Left colon (tissue), 2 donors: Measurements from ENCODE around the gene RPTOR. TPM values are rescaled to one million over a fixed set of nuclear protein-coding genes. Genes with fewer than 3 reads are reported as not detected.
"Not testable (repeated sequence)": the region's sequence is repeated elsewhere in the genome, so short reads cannot be mapped to it uniquely, and the experiment has no call there.

ENCODE experiments used
- ATAC-seq: fragments of 200-7000 bp; cut with Tn5 transposase; one replicate; pipeline ENCODE4 v1.9.1; 2020; ENCODE audit warnings: mild to moderate bottlenecking, moderate library complexity
- DNase-seq, 2 donors: peaks; one replicate each; pipeline ENCODE4 v3.0.0-alpha.2; 2020
- intact Hi-C, 2 donors: fragments of 100-400 bp; cut with DNase I in 1 of 2; cut with micrococcal nuclease in 1 of 2; formaldehyde crosslinking; loops; one replicate each; pipeline versions ENCODE4 v1.11.2 to v1.14.0; 2022; cut with DNase I, micrococcal nuclease
- total RNA-seq, 2 donors: library from RNA; stranded (reverse); fragmentation: NEBNext Ultra II Directional; extraction: Animal tissue kit (Norgen Biotek cat#: 25700); gene quantifications; one replicate each; pipeline ENCODE4 v1.2.1, GENCODE V29; 2021
- donor health status: DM: no; HTN: no; CAD: no.
- donor health status: DM: yes; HTN: yes; CAD: no.

The RPTOR gene
- total RNA-seq, 2 donors from 2014 or later, result 33.4 to 35.7 TPM

GRCh38 chr17:80531400-80531799 lies 13.2 kb upstream of the RPTOR start:
- intact Hi-C loops, result no loop called here
- ATAC-seq (no peak), DNase-seq (no peak)

- DNase-seq, intact Hi-C loops, ATAC-seq: not testable (repeated sequence)
Observed at GRCh38 chr17:80537386-80537785, 7.3 kb upstream of the RPTOR start.

GRCh38 chr17:80538484-80538883 lies 6.2 kb upstream of the RPTOR start:
- intact Hi-C loops, result no loop called here
- no peak for DNase-seq
- ATAC-seq, result no peak

- DNase-seq (no peak), ATAC-seq (no peak)
- intact Hi-C loops, result no loop called here
Observed at GRCh38 chr17:80539022-80539641, 5.5 kb upstream of the RPTOR start.

GRCh38 chr17:80545499-80545826 lies 825 bp downstream of the RPTOR start:
- ATAC-seq, result peak; percentile 9
- DNase-seq, result no peak
- intact Hi-C loops, result no loop called here

- DNase-seq (no peak), ATAC-seq (no peak)
- intact Hi-C loops, result no loop called here
Observed at GRCh38 chr17:80546267-80546666, 1.6 kb downstream of the RPTOR start.

GRCh38 chr17:80552523-80552922 lies 7.9 kb downstream of the RPTOR start:
- intact Hi-C loops, result no loop called here
- ATAC-seq (no peak), DNase-seq (no peak)

- no peak for ATAC-seq
- no peak for DNase-seq
- intact Hi-C loops, result no loop called here
Observed at GRCh38 chr17:80555266-80555665, 10.6 kb downstream of the RPTOR start.

GRCh38 chr17:80558046-80558445 lies 13.4 kb downstream of the RPTOR start:
- no peak for ATAC-seq
- intact Hi-C loops, result no loop called here
- no peak for DNase-seq

- intact Hi-C loops, result no loop called here
- no peak for DNase-seq
- no peak for ATAC-seq
Observed at GRCh38 chr17:80559825-80560251, 15.2 kb downstream of the RPTOR start.

- no peak for DNase-seq
- ATAC-seq, result no peak
- intact Hi-C loops, result no loop called here
Observed at GRCh38 chr17:80561541-80562114, 17.0 kb downstream of the RPTOR start.

GRCh38 chr17:80564545-80564944 lies 19.9 kb downstream of the RPTOR start:
- ATAC-seq (no peak), DNase-seq (no peak)
- intact Hi-C loops, result no loop called here

GRCh38 chr17:80565343-80566053 lies 20.9 kb downstream of the RPTOR start:
- DNase-seq, result peak in 1 of 2 donors; percentile 23
- intact Hi-C loops, result no loop called here

GRCh38 chr17:80566054-80566400 lies 21.4 kb downstream of the RPTOR start:
- DNase-seq (no peak), ATAC-seq (peak; percentile 26)
- intact Hi-C loops, result no loop called here

More at GRCh38 chr17:80565343-80566053, 20.9 kb downstream of the RPTOR start:
- peak; percentile 91 for ATAC-seq

GRCh38 chr17:80568246-80568645 lies 23.6 kb downstream of the RPTOR start:
- ATAC-seq, result no peak
- intact Hi-C loops, result no loop called here

GRCh38 chr17:80569924-80570323 lies 25.3 kb downstream of the RPTOR start:
- intact Hi-C loops, result no loop called here
- DNase-seq, result no peak
- no peak for ATAC-seq

More at GRCh38 chr17:80568246-80568645, 23.6 kb downstream of the RPTOR start:
- DNase-seq, result no peak

GRCh38 chr17:80573701-80574100 lies 29.1 kb downstream of the RPTOR start:
- intact Hi-C loops, result no loop called here
- ATAC-seq, result no peak
- no peak for DNase-seq

GRCh38 chr17:80574496-80574895 lies 29.9 kb downstream of the RPTOR start:
- intact Hi-C loops, result no loop called here
- no peak for DNase-seq

GRCh38 chr17:80575057-80575875 lies 30.6 kb downstream of the RPTOR start:
- peak; percentile 80 to 97 for DNase-seq
- intact Hi-C loops, result loop anchor here in 1 of 2 donors (5.0 kb wide), 1 partner anchor 143 kb away; no protein-coding TSS in a partner anchor
- peak; percentile 100 for ATAC-seq

More at GRCh38 chr17:80574496-80574895, 29.9 kb downstream of the RPTOR start:
- ATAC-seq, result no peak
